ENCODE results near the gene DACH1.

DACH1 gene

GRCh38 chr13:71524613-71525304 lies 342.2 kb downstream of the DACH1 start:
- DNase-seq (ENCODE audit: low spot score in 2 of 2) (no peak), ATAC-seq (replicated peaks; ENCODE audit: extremely low read depth, poor library complexity, severe bottlenecking) (no peak)
- Mint-ChIP-seq H3K27me3 (no peaks in the 10 kb centered on the region), H3K9me3 (peaks cover 11% of the 10 kb centered on the region), H3K4me1 (no peaks in the 10 kb centered on the region), H3K27ac (ENCODE audit: low read depth) (no peak overlapping the region), H3K36me3 (ENCODE audit: insufficient read depth) (no peaks in the 10 kb centered on the region), H3K4me3 (no peak overlapping the region)

DNA sequence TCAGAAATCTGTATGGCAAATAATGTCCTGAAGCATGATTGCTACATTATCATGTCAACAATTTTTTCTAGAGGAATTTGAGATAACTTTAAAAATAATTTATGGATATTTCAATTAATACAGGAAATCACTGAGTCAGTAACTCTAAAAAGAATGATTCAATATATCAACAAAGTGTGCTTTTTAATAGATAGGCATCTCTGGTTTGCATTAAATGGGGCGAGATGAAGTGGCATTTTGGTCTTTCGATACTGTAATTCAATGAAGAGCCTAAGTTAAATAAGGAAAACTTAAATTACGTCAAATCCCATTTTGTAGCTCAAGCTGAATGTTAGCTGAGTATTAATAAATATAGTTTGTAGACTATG lies 342.8 kb downstream of the DACH1 start:
- no peak for ATAC-seq (replicated peaks; ENCODE audit: extremely low read depth, poor library complexity, severe bottlenecking)
- no peak for DNase-seq (ENCODE audit: low spot score in 2 of 2)
- Mint-ChIP-seq H3K4me1 (no peaks in the 10 kb centered on the region), H3K9me3 (peaks cover 11% of the 10 kb centered on the region), H3K36me3 (ENCODE audit: insufficient read depth) (no peaks in the 10 kb centered on the region), H3K27me3 (no peaks in the 10 kb centered on the region), H3K27ac (ENCODE audit: low read depth) (no peak overlapping the region), H3K4me3 (no peak overlapping the region)

DNA sequence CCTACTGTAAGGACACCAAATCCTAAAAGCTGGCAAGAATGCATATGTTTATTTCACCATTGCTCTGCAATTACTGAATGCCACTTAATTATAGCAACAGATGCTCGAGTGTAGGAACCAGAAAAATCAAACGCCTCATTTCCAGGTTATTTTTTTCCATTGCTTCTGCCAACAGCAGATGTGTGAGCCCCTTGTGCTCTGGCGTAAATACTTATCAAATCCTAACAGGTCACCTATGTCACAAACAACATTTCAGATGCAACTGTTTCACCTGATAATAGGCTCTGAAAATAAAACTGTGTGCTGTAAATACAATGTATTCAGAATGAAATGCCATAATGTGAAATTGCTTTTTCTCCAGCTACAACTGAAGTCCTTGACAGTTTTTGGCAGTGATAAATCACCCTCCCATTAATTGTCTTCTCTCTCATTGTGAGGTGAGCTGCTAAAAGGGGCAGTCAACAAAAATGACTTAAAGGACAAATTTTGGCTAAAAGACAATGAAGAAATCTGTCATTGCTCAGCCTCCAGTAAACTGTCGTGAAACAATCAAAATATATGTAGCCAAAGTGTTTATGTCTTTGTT lies 344.0 kb downstream of the DACH1 start:
- H3K4me3 Mint-ChIP-seq: no peak overlapping the region
- ATAC-seq (replicated peaks; ENCODE audit: extremely low read depth, poor library complexity, severe bottlenecking): no peak
- peaks cover 9% of the 10 kb centered on the region for H3K9me3 Mint-ChIP-seq

DNA sequence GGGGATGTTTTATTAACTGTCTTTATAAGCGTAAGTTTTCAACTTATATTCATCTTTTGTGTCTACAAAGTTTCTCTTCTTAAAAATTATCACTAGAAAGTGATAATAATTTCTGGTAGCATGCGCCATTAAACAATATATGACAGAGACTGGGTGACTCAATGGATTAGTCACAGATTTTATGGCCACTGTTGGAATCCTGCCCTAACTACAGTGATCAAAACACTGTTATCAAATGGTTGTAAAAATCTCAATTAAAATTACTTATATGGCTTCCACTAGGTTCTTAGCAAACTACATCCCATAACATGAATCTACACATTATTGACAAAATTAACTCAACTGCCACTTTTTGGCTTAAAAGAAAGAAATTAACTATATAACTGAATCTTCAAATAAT lies 350.0 kb downstream of the DACH1 start:
- H3K27me3 Mint-ChIP-seq: no peaks in the 10 kb centered on the region
- H3K4me1 Mint-ChIP-seq: no peaks in the 10 kb centered on the region
- H3K4me3 Mint-ChIP-seq: no peak overlapping the region
- no peak for DNase-seq (ENCODE audit: low spot score in 2 of 2)
- no peak overlapping the region for H3K27ac Mint-ChIP-seq (ENCODE audit: low read depth)
- no peaks in the 10 kb centered on the region for H3K36me3 Mint-ChIP-seq (ENCODE audit: insufficient read depth)
- H3K9me3 Mint-ChIP-seq: no peaks in the 10 kb centered on the region
- ATAC-seq (replicated peaks; ENCODE audit: extremely low read depth, poor library complexity, severe bottlenecking): no peak

More for the DNA sequence above, 344.0 kb downstream of the DACH1 start:
- no peaks in the 10 kb centered on the region for H3K27me3 Mint-ChIP-seq
- DNase-seq (ENCODE audit: low spot score in 2 of 2): no peak
- no peaks in the 10 kb centered on the region for H3K36me3 Mint-ChIP-seq (ENCODE audit: insufficient read depth)
- no peak overlapping the region for H3K27ac Mint-ChIP-seq (ENCODE audit: low read depth)
- H3K4me1 Mint-ChIP-seq: no peaks in the 10 kb centered on the region

DNA sequence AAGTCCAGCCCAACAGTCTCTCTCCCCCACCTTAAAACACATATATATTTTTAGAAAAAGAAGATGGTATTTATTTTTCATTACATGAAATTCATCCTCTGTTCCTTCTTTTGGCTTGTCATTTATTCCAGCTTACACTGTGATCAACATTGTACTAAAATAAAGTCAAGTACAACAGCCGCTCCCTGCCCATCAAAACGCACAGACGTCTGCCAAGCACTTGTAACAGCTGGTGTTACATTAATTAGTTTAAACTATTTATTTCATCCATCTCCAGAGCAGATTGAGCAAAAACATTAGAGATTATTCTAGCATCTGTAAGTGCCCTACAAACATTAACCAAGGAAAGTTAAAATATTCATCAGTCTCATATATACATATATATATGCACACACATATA lies 350.5 kb downstream of the DACH1 start:
- Mint-ChIP-seq H3K4me1 (no peaks in the 10 kb centered on the region), H3K36me3 (ENCODE audit: insufficient read depth) (no peaks in the 10 kb centered on the region), H3K4me3 (no peak overlapping the region), H3K9me3 (no peaks in the 10 kb centered on the region), H3K27me3 (no peaks in the 10 kb centered on the region), H3K27ac (ENCODE audit: low read depth) (no peak overlapping the region)
- ATAC-seq (replicated peaks; ENCODE audit: extremely low read depth, poor library complexity, severe bottlenecking) (no peak), DNase-seq (ENCODE audit: low spot score in 2 of 2) (no peak)

DNA sequence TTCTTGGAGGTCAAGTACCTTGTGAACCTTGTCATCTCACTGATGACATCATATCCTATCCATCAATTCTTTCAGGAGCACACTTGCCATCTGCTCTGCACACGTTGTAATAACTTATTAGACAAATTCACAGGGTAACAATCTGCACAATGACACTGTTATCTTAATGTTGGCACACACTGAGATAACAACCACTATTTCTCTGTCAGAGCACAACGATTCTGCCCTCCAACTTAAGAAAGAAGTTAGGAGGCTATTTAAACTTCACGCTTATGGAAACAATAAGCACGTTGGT lies 351.3 kb downstream of the DACH1 start:
- Mint-ChIP-seq H3K9me3 (no peaks in the 10 kb centered on the region), H3K4me3 (no peak overlapping the region)

GRCh38 chr13:71514900-71515743 lies 351.9 kb downstream of the DACH1 start:
- Mint-ChIP-seq H3K27me3 (no peaks in the 10 kb centered on the region), H3K9me3 (peaks cover 3% of the 10 kb centered on the region), H3K27ac (ENCODE audit: low read depth) (no peak overlapping the region), H3K36me3 (ENCODE audit: insufficient read depth) (no peaks in the 10 kb centered on the region), H3K4me3 (no peak overlapping the region), H3K4me1 (no peaks in the 10 kb centered on the region)
- ATAC-seq (replicated peaks; ENCODE audit: extremely low read depth, poor library complexity, severe bottlenecking): no peak
- no peak for DNase-seq (ENCODE audit: low spot score in 2 of 2)

More for the DNA sequence above, 351.3 kb downstream of the DACH1 start:
- Mint-ChIP-seq H3K27me3 (no peaks in the 10 kb centered on the region), H3K27ac (ENCODE audit: low read depth) (no peak overlapping the region), H3K36me3 (ENCODE audit: insufficient read depth) (no peaks in the 10 kb centered on the region), H3K4me1 (no peaks in the 10 kb centered on the region)
- ATAC-seq (replicated peaks; ENCODE audit: extremely low read depth, poor library complexity, severe bottlenecking) (no peak), DNase-seq (ENCODE audit: low spot score in 2 of 2) (no peak)

DNA sequence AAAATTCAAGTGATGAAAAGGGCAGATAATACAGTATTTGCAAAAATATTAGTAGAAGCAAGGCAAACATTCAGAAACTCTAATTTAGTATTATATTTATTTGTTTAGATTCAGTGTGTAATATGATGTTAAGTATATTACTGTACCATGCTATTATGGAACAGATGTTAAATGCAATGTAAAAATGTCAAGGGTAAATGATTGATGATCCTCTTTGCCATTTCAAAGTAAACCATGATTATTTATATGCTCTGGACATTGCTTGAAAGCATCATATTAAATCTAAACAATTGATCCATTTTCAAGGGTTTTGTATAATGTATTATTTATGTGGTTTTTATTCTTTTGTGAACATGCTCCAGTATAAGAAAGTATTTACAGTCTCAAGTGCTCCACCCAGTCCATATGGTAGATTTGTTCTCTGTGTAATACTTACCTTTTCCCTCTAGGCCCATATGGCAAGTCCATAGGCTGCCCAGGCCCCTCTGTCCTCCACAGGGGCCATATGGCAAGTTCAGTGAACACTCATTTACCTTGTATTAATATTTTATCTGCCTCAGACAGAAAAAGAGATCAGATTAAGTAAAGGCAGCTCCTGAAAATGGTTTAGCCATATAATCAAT lies 353.5 kb downstream of the DACH1 start:
- no peak overlapping the region for H3K4me3 Mint-ChIP-seq
- peaks cover 7% of the 10 kb centered on the region for H3K9me3 Mint-ChIP-seq
- no peaks in the 10 kb centered on the region for H3K27me3 Mint-ChIP-seq
- ATAC-seq (replicated peaks; ENCODE audit: extremely low read depth, poor library complexity, severe bottlenecking) (no peak), DNase-seq (ENCODE audit: low spot score in 2 of 2) (no peak)
- no peaks in the 10 kb centered on the region for H3K4me1 Mint-ChIP-seq
- H3K36me3 Mint-ChIP-seq (ENCODE audit: insufficient read depth): no peaks in the 10 kb centered on the region
- H3K27ac Mint-ChIP-seq (ENCODE audit: low read depth): no peak overlapping the region

- no peak for ATAC-seq (replicated peaks; ENCODE audit: extremely low read depth, poor library complexity, severe bottlenecking)
- H3K9me3 Mint-ChIP-seq: peaks cover 13% of the 10 kb centered on the region
- H3K4me1 Mint-ChIP-seq: no peaks in the 10 kb centered on the region
- H3K27ac Mint-ChIP-seq (ENCODE audit: low read depth): no peak overlapping the region
- no peaks in the 10 kb centered on the region for H3K36me3 Mint-ChIP-seq (ENCODE audit: insufficient read depth)
- no peaks in the 10 kb centered on the region for H3K27me3 Mint-ChIP-seq
- no peak for DNase-seq (ENCODE audit: low spot score in 2 of 2)
- no peak overlapping the region for H3K4me3 Mint-ChIP-seq
Measured at GRCh38 chr13:71503781-71504180, 363.2 kb downstream of the DACH1 start.

- H3K36me3 Mint-ChIP-seq (ENCODE audit: insufficient read depth): no peaks in the 10 kb centered on the region
- H3K4me1 Mint-ChIP-seq: no peaks in the 10 kb centered on the region
- ATAC-seq (replicated peaks; ENCODE audit: extremely low read depth, poor library complexity, severe bottlenecking) (no peak), DNase-seq (ENCODE audit: low spot score in 2 of 2) (no peak)
- peaks cover 19% of the 10 kb centered on the region for H3K9me3 Mint-ChIP-seq
- no peaks in the 10 kb centered on the region for H3K27me3 Mint-ChIP-seq
- H3K4me3 Mint-ChIP-seq: no peak overlapping the region
- H3K27ac Mint-ChIP-seq (ENCODE audit: low read depth): no peak overlapping the region
Measured at GRCh38 chr13:71499944-71500514, 367.0 kb downstream of the DACH1 start.

- Mint-ChIP-seq H3K4me1 (no peaks in the 10 kb centered on the region), H3K27me3 (no peaks in the 10 kb centered on the region), H3K36me3 (ENCODE audit: insufficient read depth) (no peaks in the 10 kb centered on the region), H3K9me3 (peaks cover 16% of the 10 kb centered on the region), H3K4me3 (no peak overlapping the region), H3K27ac (ENCODE audit: low read depth) (no peak overlapping the region)
- DNase-seq (ENCODE audit: low spot score in 2 of 2): no peak
- ATAC-seq (replicated peaks; ENCODE audit: extremely low read depth, poor library complexity, severe bottlenecking): no peak
Measured at GRCh38 chr13:71499235-71499634, 367.8 kb downstream of the DACH1 start.

GRCh38 chr13:71493189-71493588 lies 373.8 kb downstream of the DACH1 start:
- ATAC-seq (replicated peaks; ENCODE audit: extremely low read depth, poor library complexity, severe bottlenecking): no peak
- no peak for DNase-seq (ENCODE audit: low spot score in 2 of 2)
- no peaks in the 10 kb centered on the region for H3K4me1 Mint-ChIP-seq
- peaks cover under 1% of the 10 kb centered on the region for H3K9me3 Mint-ChIP-seq
- H3K27me3 Mint-ChIP-seq: no peaks in the 10 kb centered on the region
- H3K4me3 Mint-ChIP-seq: no peak overlapping the region
- H3K27ac Mint-ChIP-seq (ENCODE audit: low read depth): no peak overlapping the region
- H3K36me3 Mint-ChIP-seq (ENCODE audit: insufficient read depth): no peaks in the 10 kb centered on the region
